Neural cell (in vitro differentiated cells): ENCODE results near the gene MARK4. TPM values are rescaled to one million over a fixed set of nuclear protein-coding genes. Genes with fewer than 3 reads are reported as not detected.

Experiments
- H2AFZ ChIP-seq: fragments of 200-600, 300-800 bp; sonication (generic), shearing (Covaris generic); 2 replicates; pipeline ENCODE4 v1.6.0; 2014; ENCODE audit warnings: low read depth, mild to moderate bottlenecking, antibody characterized with exemption, low read length, moderate library complexity
- H3F3A ChIP-seq: fragments of 200-600 bp; shearing (Covaris generic); 2 replicates; pipeline ENCODE4 v1.6.1; 2016; ENCODE audit warnings: mild to moderate bottlenecking, moderate library complexity, mixed read lengths, antibody characterized with exemption, low read length; ENCODE audit not compliant: insufficient read depth, poor library complexity, severe bottlenecking
- H3K27ac ChIP-seq: fragments of 200-600, 300-800 bp; sonication (generic), shearing (Covaris generic); 2 replicates; pipeline ENCODE4 v1.5.1; 2014; ENCODE audit warnings: mild to moderate bottlenecking, low read length, moderate library complexity
- H3K27me3 ChIP-seq: fragments of 300-800, 200-600 bp; sonication (generic), shearing (Covaris generic); 2 replicates; pipeline ENCODE4 v1.6.0; 2014; ENCODE audit warnings: mild to moderate bottlenecking, low read depth, low read length, moderate library complexity; ENCODE audit not compliant: insufficient read depth
- H3K36me3 ChIP-seq: fragments of 300-800, 200-600 bp; sonication (generic), shearing (Covaris generic); 2 replicates; pipeline ENCODE4 v1.5.1; 2014; ENCODE audit warnings: mild to moderate bottlenecking, antibody characterized with exemption, low read length, moderate library complexity; ENCODE audit not compliant: insufficient read depth
- H3K4me2 ChIP-seq: fragments of 300-800, 200-600 bp; sonication (generic), shearing (Covaris generic); 2 replicates; pipeline ENCODE4 v1.6.0; 2014; ENCODE audit warnings: mild to moderate bottlenecking, low read length
- H3K4me3 ChIP-seq: fragments of 300-800, 200-600 bp; sonication (generic), shearing (Covaris generic); 2 replicates; pipeline ENCODE4 v1.5.1; 2014; ENCODE audit warnings: mild to moderate bottlenecking, low read length, moderate library complexity
- H3K79me2 ChIP-seq: fragments of 200-600 bp; shearing (Covaris generic); replicated peaks from 2 replicates; pipeline ENCODE4 v1.6.0; 2014; ENCODE audit warnings: mild to moderate bottlenecking, low read length, moderate library complexity; ENCODE audit not compliant: insufficient read depth
- H3K9ac ChIP-seq: fragments of 300-800, 200-600 bp; sonication (generic), shearing (Covaris generic); 2 replicates; pipeline ENCODE4 v1.6.1; 2016; ENCODE audit warnings: mild to moderate bottlenecking, low read length, mixed read lengths
- H3K9me2 ChIP-seq: fragments of 200-600 bp; shearing (Covaris generic); 2 replicates; pipeline ENCODE4 v1.6.1; 2016; ENCODE audit warnings: mild to moderate bottlenecking, low read length, mixed read lengths; ENCODE audit not compliant: insufficient read depth
- H3K9me3 ChIP-seq: fragments of 200-600, 300-800 bp; sonication (generic), shearing (Covaris generic); 2 replicates; pipeline ENCODE4 v1.6.1; 2016; ENCODE audit warnings: mild to moderate bottlenecking, mixed run types, low read length, moderate library complexity, mixed read lengths
- H4K20me1 ChIP-seq: fragments of 200-600 bp; shearing (Covaris generic); 2 replicates; pipeline ENCODE4 v1.6.1; 2016; ENCODE audit warnings: mild to moderate bottlenecking, mixed run types; ENCODE audit not compliant: insufficient read depth
- CTCF ChIP-seq: fragments of 450-650 bp; IDR thresholded peaks from 2 replicates; pipeline ENCODE4 v1.5.1; 2014; ENCODE audit warnings: antibody characterized with exemption, mild to moderate bottlenecking, moderate library complexity; ENCODE audit not compliant: poor library complexity, severe bottlenecking
- EP300 ChIP-seq: fragments of 450-650 bp; conservative IDR thresholded peaks from 2 replicates; pipeline ENCODE4 v1.6.1; 2014; ENCODE audit warnings: antibody characterized with exemption, mild to moderate bottlenecking, moderate library complexity; ENCODE audit not compliant: poor library complexity, severe bottlenecking
- EZH2 ChIP-seq: fragments of 200-600, 300-800 bp; shearing (Covaris generic), sonication (generic); IDR thresholded peaks from 2 replicates; pipeline ENCODE4 v1.6.1; 2014; ENCODE audit warnings: antibody characterized with exemption, low read length, borderline replicate concordance, mild to moderate bottlenecking; ENCODE audit not compliant: insufficient read depth, poor library complexity, severe bottlenecking
- MXI1 ChIP-seq: fragments of 450-650 bp; conservative IDR thresholded peaks from 2 replicates; pipeline ENCODE4 v1.6.1; 2014; ENCODE audit warnings: antibody characterized with exemption, mild to moderate bottlenecking; ENCODE audit not compliant: poor library complexity, severe bottlenecking
- POLR2AphosphoS5 ChIP-seq: IDR thresholded peaks from 2 replicates; pipeline ENCODE4 v1.6.1; 2012
- RAD21 ChIP-seq: fragments of 450-650 bp; conservative IDR thresholded peaks from 2 replicates; pipeline ENCODE4 v1.6.1; 2014; ENCODE audit warnings: antibody characterized with exemption, mild to moderate bottlenecking, moderate library complexity
- SMC3 ChIP-seq: fragments of 450-650 bp; conservative IDR thresholded peaks from 2 replicates; pipeline ENCODE4 v1.6.1; 2014; ENCODE audit warnings: antibody characterized with exemption, mild to moderate bottlenecking, moderate library complexity; ENCODE audit not compliant: poor library complexity
- TAF1 ChIP-seq: IDR thresholded peaks from 2 replicates; pipeline ENCODE4 v1.6.1; 2012; ENCODE audit warnings: low read depth
- polyA plus RNA-seq: library from polyadenylated mRNA; depleted of rRNA; stranded (reverse); fragments of >200 nt; gene quantifications from 2 replicates; pipeline ENCODE4 v1.2.3, GENCODE V29; 2014
- TF ChIP-seq, protein P1 (sequence below): IDR thresholded peaks from 2 replicates; pipeline ENCODE4 v1.6.1; 2012; ENCODE audit warnings: borderline replicate concordance

The MARK4 gene
- polyA plus RNA-seq, 1 donor from 2014 or later, result 11.6 TPM

- H4K20me1 ChIP-seq, result no peaks in the 10 kb centered on the region
- peak within 1 kb of the TSS; percentile 51 for H3K4me3 ChIP-seq
- H3K27ac ChIP-seq, result no peak within 1 kb of the TSS
- H3F3A ChIP-seq, result no peaks in the 10 kb centered on the region
- H3K79me2 ChIP-seq, result no peaks in the 10 kb centered on the region
- H3K9ac ChIP-seq, result no peak within 1 kb of the TSS
- H3K9me3 ChIP-seq, result no peaks in the 10 kb centered on the region
- no peaks in the 10 kb centered on the region for H3K9me2 ChIP-seq
- no peak for TF ChIP-seq SMC3
- TF ChIP-seq RAD21, result no peak
- H3K4me2 ChIP-seq, result no peak within 1 kb of the TSS
- peaks cover 33% of the 10 kb centered on the region for H3K27me3 ChIP-seq
- H3K36me3 ChIP-seq, result no peaks in the 10 kb centered on the region
- H2AFZ ChIP-seq, result no peak within 1 kb of the TSS
Measured at GRCh38 chr19:45340232-45340898, 89.3 kb downstream of the MARK4 start, which contains the start of gene KLC3. KLC3 (plus strand) TSS chr19:45340750; CDS start chr19:45345542, 4,792 bp downstream.

DNA sequence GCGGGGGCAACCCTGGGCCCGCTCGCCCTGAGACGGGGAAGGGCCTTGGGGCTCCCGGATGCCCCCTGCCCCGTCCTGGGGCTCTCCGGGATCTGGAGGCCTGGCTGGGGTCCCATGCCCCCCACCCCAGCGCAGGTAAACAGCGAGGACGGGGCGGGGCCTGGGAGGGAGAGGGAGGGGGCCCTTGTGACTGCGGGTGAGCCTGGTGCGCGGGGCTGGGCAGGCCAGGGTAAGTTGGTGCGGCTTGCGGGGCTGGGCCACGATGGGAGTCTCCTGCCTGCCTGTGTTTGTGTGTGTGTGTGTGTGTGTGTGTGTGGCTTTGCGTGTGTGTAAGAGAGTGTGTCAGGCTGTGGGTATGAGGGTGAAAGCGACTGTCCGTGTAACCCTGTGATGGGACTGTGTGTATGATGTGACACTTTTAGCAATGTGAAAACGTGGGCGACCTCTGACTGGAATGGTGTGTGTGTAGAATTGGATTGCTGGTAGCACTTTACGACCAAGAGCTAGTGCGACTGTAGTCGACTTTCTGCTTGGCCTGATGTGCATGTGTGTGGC, 89.9 kb downstream of the MARK4 start:
- H3K4me2 ChIP-seq, result no peak overlapping the region
- no peaks in the 10 kb centered on the region for H3K36me3 ChIP-seq
- no peaks in the 10 kb centered on the region for H3K79me2 ChIP-seq
- no peak overlapping the region for H3K9ac ChIP-seq
- H3K4me3 ChIP-seq, result peak overlapping the region; percentile 51
- H2AFZ ChIP-seq, result no peak overlapping the region
- no peaks in the 10 kb centered on the region for H4K20me1 ChIP-seq
- no peaks in the 10 kb centered on the region for H3F3A ChIP-seq
- no peak for TF ChIP-seq EP300
- TF ChIP-seq RAD21, result no peak
- TF ChIP-seq, protein P1, sequence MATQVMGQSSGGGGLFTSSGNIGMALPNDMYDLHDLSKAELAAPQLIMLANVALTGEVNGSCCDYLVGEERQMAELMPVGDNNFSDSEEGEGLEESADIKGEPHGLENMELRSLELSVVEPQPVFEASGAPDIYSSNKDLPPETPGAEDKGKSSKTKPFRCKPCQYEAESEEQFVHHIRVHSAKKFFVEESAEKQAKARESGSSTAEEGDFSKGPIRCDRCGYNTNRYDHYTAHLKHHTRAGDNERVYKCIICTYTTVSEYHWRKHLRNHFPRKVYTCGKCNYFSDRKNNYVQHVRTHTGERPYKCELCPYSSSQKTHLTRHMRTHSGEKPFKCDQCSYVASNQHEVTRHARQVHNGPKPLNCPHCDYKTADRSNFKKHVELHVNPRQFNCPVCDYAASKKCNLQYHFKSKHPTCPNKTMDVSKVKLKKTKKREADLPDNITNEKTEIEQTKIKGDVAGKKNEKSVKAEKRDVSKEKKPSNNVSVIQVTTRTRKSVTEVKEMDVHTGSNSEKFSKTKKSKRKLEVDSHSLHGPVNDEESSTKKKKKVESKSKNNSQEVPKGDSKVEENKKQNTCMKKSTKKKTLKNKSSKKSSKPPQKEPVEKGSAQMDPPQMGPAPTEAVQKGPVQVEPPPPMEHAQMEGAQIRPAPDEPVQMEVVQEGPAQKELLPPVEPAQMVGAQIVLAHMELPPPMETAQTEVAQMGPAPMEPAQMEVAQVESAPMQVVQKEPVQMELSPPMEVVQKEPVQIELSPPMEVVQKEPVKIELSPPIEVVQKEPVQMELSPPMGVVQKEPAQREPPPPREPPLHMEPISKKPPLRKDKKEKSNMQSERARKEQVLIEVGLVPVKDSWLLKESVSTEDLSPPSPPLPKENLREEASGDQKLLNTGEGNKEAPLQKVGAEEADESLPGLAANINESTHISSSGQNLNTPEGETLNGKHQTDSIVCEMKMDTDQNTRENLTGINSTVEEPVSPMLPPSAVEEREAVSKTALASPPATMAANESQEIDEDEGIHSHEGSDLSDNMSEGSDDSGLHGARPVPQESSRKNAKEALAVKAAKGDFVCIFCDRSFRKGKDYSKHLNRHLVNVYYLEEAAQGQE, result no peak
- no peak for TF ChIP-seq SMC3
- TF ChIP-seq POLR2AphosphoS5, result no peak
- TF ChIP-seq MXI1, result no peak
- no peak for TF ChIP-seq EZH2
- no peak for TF ChIP-seq TAF1
- no peaks in the 10 kb centered on the region for H3K9me2 ChIP-seq
- no peaks in the 10 kb centered on the region for H3K9me3 ChIP-seq
- H3K27ac ChIP-seq, result no peak overlapping the region
- H3K27me3 ChIP-seq, result peaks cover 33% of the 10 kb centered on the region

- Histone ChIP-seq H3K9me3 (no peaks in the 10 kb centered on the region), H3K9ac (no peak overlapping the region), H3K79me2 (no peaks in the 10 kb centered on the region), H3K36me3 (no peaks in the 10 kb centered on the region), H3K4me3 (no peak overlapping the region), H3F3A (no peaks in the 10 kb centered on the region), H3K27me3 (peaks cover 33% of the 10 kb centered on the region), H3K9me2 (no peaks in the 10 kb centered on the region), H2AFZ (no peak overlapping the region), H3K27ac (no peak overlapping the region), H4K20me1 (no peaks in the 10 kb centered on the region), H3K4me2 (no peak overlapping the region)
- TF ChIP-seq, protein P1, result no peak
- TF ChIP-seq EP300 (no peak), TAF1 (no peak), MXI1 (no peak), CTCF (no peak)
Measured at GRCh38 chr19:45342911-45343310, 91.8 kb downstream of the MARK4 start.
